ENCODE measurements around the gene TSPAN4. TPM values are rescaled to one million over a fixed set of nuclear protein-coding genes. Genes with fewer than 3 reads are reported as not detected.

The TSPAN4 gene
- total RNA-seq, 1 donor from 2014 or later, result 77.9 TPM

- peaks cover 4% of the 10 kb centered on the region for H3K36me3 ChIP-seq (ENCODE audit: control insufficient read depth, insufficient read depth, low read length)
- H3K27me3 ChIP-seq (ENCODE audit: control insufficient read depth, insufficient read depth, low read length), result no peaks in the 10 kb centered on the region
- TF ChIP-seq, protein P1, sequence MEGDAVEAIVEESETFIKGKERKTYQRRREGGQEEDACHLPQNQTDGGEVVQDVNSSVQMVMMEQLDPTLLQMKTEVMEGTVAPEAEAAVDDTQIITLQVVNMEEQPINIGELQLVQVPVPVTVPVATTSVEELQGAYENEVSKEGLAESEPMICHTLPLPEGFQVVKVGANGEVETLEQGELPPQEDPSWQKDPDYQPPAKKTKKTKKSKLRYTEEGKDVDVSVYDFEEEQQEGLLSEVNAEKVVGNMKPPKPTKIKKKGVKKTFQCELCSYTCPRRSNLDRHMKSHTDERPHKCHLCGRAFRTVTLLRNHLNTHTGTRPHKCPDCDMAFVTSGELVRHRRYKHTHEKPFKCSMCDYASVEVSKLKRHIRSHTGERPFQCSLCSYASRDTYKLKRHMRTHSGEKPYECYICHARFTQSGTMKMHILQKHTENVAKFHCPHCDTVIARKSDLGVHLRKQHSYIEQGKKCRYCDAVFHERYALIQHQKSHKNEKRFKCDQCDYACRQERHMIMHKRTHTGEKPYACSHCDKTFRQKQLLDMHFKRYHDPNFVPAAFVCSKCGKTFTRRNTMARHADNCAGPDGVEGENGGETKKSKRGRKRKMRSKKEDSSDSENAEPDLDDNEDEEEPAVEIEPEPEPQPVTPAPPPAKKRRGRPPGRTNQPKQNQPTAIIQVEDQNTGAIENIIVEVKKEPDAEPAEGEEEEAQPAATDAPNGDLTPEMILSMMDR (IDR thresholded peaks at IDR 0.05; ENCODE audit: insufficient read depth, low read length, poor library complexity, severe bottlenecking), result no peak
- DNase-seq (ENCODE audit: low read depth), result no peak
- H3K4me3 ChIP-seq (ENCODE audit: low read depth, low read length), result peak overlapping the region; percentile 85
Measured at GRCh38 chr11:820655-821511, 21.8 kb upstream of the TSPAN4 start.

- DNase-seq (ENCODE audit: low read depth), result no peak
- TF ChIP-seq, protein P1 (IDR thresholded peaks at IDR 0.05; ENCODE audit: insufficient read depth, low read length, poor library complexity, severe bottlenecking), result no peak
- H3K36me3 ChIP-seq (ENCODE audit: control insufficient read depth, insufficient read depth, low read length), result peaks cover 4% of the 10 kb centered on the region
- no peaks in the 10 kb centered on the region for H3K27me3 ChIP-seq (ENCODE audit: control insufficient read depth, insufficient read depth, low read length)
- H3K4me3 ChIP-seq (ENCODE audit: low read depth, low read length), result no peak overlapping the region
Measured at GRCh38 chr11:821512-822371, 20.9 kb upstream of the TSPAN4 start.

GRCh38 chr11:823441-824291 lies 19.0 kb upstream of the TSPAN4 start:
- H3K4me3 ChIP-seq (ENCODE audit: low read depth, low read length), result no peak overlapping the region
- H3K36me3 ChIP-seq (ENCODE audit: control insufficient read depth, insufficient read depth, low read length), result peaks cover 4% of the 10 kb centered on the region
- no peak for DNase-seq (ENCODE audit: low read depth)
- TF ChIP-seq, protein P1 (IDR thresholded peaks at IDR 0.05; ENCODE audit: insufficient read depth, low read length, poor library complexity, severe bottlenecking), result no peak
- H3K27me3 ChIP-seq (ENCODE audit: control insufficient read depth, insufficient read depth, low read length), result peaks cover 2% of the 10 kb centered on the region

- Histone ChIP-seq H3K36me3 (ENCODE audit: control insufficient read depth, insufficient read depth, low read length) (peaks cover 4% of the 10 kb centered on the region), H3K27me3 (ENCODE audit: control insufficient read depth, insufficient read depth, low read length) (peaks cover 2% of the 10 kb centered on the region), H3K4me3 (ENCODE audit: low read depth, low read length) (no peak overlapping the region)
- DNase-seq (ENCODE audit: low read depth), result no peak
- TF ChIP-seq, protein P1 (IDR thresholded peaks at IDR 0.05; ENCODE audit: insufficient read depth, low read length, poor library complexity, severe bottlenecking), result no peak
Measured at GRCh38 chr11:824292-824880, 18.3 kb upstream of the TSPAN4 start.

- no peak for DNase-seq (ENCODE audit: low read depth)
- TF ChIP-seq, protein P1 (IDR thresholded peaks at IDR 0.05; ENCODE audit: insufficient read depth, low read length, poor library complexity, severe bottlenecking), result no peak
- H3K27me3 ChIP-seq (ENCODE audit: control insufficient read depth, insufficient read depth, low read length), result peaks cover 2% of the 10 kb centered on the region
- no peak overlapping the region for H3K4me3 ChIP-seq (ENCODE audit: low read depth, low read length)
- H3K36me3 ChIP-seq (ENCODE audit: control insufficient read depth, insufficient read depth, low read length), result peaks cover 4% of the 10 kb centered on the region
Measured at GRCh38 chr11:824942-825341, 17.7 kb upstream of the TSPAN4 start.
